Measurements from ENCODE around the gene TRAPPC11.
A peak's percentile ranks its signal among the peaks of the same experiment; 100 is the strongest.
"Not testable (repeated sequence)": the region's sequence is repeated elsewhere in the genome, so short reads cannot be mapped to it uniquely, and the experiment has no call there.

TRAPPC11 gene
- total RNA-seq = 50.7 to 152 (median 110) reads per million in 18 experiments

DNA sequence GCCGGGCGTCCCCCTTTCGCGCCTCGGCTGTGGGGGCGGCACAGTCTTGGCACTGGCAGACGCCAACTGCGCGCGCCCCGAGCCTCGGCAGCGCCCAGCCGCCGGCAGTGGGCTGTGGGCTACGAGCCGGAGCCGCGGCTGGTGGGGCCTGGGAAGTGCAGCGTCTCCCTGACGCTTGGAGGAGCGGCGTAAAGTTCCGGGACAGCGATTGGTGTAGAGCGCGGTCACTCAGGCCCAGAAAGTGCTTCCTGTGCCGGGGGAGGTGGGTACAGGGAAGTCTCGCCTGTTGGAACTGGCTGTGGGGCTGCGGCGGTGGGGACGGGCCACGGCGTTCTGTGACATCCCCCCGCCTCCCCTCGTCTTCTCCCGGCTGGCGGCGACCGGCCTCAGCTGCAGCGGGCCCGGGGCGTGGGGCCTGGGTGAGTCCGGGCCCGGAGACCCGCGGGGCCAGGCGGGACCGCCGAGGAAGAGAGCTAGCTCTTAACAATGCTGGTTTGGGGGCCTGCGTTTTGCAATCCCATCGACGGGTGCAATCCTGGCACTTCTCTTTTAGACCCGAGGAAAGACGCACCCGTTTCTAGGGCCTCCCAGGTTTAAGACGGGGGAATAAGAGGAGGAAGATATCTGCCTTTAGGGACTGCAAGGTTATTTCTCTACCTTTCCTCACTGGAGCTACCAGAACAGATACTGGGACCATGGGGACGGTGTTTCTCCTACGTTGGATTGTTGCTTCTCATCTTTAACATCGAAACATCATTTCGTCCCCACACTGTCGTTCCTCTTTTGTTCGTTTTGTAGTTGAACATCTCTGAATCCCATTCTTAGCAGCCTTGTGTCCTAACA lies at the start of gene TRAPPC11, which contains the start of gene RWDD4:
Gene TRAPPC11 (plus strand): TSS at position 265 of the 843 bp plus-strand sequence. CDS start 4,575 bp downstream, outside the sequence.
Gene RWDD4 (minus strand): TSS at position 157 of the 843 bp plus-strand sequence. CDS start 233 bp downstream, outside the sequence.
- DNase-seq = peak; percentile 99 to 100

DNA sequence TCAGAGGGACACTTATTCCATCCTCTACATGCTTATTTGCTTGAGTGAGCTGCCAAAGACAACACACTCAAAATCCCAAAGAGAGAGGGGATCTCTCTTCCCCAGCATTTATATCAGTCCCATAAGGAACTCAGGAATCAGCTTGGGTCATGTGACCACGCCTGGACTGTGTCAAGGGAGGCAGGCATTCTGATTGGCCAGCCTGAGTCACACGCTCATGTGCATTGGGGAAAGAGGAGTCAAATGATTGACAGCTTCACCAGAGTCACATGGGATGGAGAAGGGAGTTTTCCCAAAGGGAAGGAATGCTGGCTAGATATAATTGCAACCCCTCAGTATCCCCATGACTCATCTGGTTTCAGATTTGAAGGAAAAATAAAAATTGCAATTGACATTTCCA lies 49.1 kb upstream of the TRAPPC11 start:
- no peak for DNase-seq

DNA sequence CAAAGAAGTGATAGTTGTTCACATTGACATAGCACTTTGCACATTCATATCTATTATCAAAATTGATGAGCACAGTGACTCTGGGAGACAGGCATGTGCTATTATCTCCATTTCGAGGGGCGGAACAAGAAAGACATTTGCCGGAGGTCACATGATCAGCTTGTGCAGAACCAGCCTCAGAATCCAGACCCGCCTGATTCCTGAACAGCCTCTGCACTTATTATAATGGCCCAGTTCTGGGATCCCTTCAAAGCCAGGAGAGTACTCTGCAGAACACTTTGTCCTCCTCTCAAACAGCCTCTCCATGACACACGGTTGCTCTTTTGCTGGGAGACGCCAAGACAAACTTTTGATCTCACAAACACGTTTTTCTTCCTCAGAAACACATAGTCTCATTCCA lies 48.5 kb upstream of the TRAPPC11 start:
- no peak for DNase-seq

DNA sequence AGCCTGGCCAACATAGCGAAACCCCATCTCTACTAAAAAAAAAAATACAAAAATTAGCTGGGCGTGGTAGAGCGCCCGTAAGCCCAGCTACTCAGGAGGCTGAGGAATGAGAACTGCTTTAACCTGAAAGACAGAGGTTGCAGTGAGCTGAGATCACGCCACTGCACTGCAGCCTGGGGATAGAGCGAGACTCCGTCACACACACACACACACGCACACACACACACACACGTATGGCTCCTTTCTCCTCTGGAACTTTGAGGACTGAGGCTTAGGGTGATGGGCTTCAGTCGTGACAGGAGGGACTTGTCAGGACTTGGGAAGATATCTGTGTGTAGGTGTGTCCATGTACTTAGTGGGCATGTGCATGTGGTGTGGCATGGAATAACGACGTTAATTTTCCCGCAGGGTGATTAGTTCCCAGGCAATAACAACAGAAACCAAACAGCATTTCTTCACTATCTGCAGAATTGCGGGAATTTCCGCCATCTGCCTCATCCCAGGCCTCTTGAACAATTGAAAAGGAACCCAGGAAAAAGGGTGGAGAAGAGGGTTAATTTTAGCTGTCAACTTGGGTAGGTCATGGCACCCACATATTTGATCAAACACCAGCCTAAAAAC lies 47.8 kb upstream of the TRAPPC11 start:
- no peak for DNase-seq

DNA sequence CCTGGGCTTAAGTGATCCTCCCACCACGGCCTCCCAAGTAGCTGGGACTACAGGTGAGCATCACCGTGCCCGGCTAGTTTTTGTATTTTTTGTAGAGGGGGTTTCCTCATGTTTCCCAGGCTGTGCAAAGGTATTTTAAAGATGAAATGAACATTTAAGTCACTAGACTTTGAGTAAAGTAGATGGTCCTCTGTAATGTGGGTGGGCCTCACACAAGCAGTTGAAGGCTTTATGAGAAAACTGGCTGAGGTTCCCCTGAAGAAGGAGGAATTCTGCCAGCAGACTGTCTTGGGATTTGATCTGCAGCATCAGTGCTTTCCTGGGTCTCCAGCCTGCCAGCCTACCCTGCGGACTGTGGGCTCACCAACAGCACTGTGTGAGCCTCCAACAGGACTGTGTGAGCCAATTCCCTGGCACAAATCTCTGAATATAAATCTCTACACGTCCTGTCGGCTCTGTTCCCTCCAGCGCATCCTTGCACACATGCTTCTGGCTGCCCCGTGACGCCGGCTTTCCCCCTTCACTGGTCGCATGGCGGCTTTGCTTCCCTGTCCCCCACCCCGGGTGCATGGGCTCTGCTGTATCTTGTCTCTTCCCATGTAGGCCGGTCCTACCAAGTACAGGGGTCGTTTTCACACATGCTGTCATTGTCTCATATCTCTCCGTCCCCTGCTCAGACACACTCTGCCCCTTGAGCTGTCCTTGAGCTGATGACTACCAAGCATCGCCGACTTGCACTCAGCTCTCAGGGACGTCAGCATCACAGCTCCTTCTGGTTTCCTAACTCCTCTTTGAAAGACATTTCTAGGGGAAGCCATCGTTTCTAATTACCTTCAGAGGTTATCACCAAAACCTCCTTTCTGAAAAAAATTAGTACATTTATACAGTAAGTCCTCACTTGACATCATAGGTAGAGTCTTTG lies 46.5 kb upstream of the TRAPPC11 start:
- no peak for DNase-seq

DNA sequence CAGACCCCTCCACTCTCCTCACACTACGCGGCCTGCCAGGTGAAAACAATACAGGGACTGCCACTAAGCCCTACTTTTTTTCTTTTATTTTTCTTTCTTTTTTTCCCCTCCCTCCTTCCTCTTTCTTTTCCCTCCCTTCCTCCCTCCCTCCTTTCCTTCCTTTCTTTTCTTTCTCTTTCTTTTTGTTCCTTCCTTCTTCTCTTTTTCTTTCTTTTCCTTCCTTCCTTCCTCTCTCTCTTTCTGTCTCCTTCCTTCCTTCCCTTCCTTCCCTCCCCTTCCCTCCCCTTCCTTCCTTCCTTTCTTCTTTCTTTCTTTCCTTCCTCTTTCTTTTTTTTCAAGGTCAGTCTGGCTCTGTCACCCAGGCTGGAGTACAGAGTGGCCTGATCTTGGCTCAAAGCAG lies 42.0 kb upstream of the TRAPPC11 start:
- DNase-seq = no peak

DNA sequence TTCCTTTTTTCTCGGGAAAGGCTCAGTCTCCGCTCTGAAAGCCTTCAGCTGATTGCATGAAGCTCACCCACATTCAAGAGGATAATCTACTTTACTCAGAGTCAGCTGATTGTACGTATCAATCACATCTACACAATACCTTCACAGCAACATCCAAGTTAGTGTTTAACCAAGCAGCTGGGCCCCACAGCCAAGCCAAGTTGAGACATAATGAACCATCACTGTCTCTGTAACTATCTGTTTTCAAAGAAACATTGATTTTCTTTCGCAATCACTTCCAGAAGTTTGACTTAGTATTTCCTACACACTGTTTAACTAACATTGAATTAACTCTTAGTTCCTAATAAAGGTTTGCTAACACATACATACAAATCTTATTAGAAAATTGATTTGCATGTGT lies 40.4 kb upstream of the TRAPPC11 start:
- no peak for DNase-seq

DNA sequence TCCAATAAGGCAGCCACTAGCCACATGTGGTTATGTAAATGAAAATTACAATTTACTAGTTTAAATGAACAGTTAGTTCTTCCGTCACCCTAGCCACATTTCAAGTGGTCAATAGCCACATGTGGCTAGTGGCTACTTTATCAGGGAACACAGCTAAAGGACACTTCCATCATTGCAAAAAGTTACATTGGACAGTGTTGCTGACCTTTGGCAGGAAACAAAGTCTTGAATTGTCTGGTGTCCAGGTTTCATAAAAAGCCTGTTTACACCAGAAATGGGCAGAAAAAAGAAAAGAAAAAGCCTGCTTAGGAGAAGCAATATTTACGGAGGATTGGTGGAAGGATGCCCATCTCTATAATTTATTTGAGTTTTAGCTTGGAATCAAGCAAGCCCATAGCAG lies 38.7 kb upstream of the TRAPPC11 start:
- no peak for DNase-seq

DNA sequence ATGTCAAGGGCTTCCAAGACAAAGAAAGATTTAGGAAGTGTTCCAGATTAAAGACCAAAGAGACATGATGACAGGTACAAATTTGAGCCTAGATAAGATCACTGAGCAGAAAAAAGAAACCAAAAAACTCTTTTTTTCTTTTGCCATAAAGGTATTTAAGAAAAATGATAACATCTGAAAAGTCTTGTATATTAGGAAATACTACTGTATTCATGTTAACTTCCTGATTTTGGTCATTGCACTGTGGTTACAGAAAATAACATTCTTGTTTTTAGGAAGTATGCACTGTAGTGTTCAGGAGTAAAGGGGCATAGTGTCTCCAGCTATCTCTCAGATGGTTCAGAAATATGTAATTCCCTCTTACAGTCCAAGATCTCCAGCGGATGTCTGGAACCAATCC lies 37.2 kb upstream of the TRAPPC11 start:
- peak; percentile 36 to 79 for DNase-seq

DNA sequence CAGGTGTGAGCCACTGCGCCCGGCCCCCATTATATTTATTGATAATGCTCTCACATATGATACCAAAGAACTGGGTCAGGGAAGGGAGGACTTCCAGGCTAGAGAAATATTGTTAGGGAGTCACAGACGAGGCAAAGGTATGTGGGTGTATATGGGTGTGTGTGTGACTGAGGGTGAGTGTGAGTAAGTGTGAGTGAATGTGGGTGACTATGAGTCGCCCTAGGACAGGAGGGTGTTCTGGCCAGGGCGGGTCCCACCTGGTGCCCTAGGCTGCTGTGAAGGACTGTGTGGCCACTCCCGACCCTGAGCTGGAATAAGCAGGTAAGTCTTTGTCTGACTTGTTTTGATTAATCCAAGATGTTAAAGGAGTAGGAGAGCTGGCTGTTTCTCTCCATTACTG lies 34.5 kb upstream of the TRAPPC11 start:
- no peak for DNase-seq

DNA sequence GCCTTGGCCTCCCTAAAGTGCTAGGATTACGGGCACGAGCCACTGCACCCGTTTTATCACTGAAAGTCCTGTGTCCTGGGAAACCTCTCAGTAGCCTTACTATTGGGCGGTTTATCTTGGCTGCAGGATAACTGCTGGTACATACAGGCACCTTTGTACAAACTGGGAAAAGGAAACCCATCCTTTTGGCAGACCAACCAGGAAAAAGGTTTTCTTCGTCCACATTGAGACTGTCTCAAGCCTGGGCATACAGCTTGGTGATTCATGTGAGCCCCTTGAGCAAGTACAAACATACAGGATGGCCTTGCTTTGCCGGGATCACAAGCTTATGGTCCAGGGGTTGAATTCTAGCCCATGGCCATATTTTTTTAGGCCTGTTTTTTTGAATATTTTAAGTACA lies 32.9 kb upstream of the TRAPPC11 start:
- no peak for DNase-seq

DNA sequence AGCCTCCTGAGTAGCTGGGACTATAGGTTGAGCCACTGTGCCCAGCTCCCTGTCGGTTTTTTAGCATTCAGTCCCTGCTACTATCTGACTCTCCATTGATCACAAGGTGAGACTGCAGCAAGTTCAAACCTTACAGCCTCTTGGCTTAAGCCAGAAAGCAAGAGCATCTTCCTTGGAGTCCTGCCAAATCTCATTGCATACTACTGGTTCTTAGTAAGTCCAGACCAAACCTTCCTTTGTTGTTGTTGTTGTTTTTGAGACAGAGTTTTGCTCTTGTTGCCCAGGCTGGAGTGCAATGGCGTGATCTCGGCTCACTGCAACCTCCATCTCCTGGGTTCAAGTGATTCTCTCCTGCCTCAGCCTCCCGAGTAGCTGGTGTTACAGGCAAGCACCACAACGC lies 31.8 kb upstream of the TRAPPC11 start:
- DNase-seq = not testable (repeated sequence)

DNA sequence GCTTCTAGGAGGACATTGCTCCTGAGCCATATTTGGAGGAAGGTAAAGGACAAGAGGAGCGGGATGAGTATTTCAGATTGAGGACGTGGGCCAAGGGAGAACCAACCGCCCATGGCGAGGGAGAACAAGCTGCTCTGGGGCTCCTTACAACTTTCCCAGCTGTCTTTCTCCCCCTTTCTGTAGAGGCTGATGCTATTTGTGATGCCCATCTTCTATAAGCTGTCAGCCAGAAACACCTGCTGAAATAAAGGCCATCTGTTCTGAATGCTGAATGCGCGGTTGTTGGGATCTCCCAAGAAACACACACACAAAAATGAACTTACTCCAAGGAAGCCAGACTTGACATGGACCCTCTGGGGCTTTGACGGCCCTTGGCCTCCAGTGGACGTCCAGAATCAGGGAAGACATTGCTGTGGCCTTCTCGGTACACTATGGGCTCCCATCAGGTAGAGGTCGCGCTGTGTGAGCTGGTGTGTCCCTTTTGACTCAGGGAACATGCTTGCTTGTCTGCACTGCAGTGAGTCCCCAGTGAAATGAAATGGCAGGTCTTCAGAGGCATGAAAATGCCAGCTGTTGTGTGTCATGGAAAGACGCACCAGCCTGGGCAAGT lies 31.0 kb upstream of the TRAPPC11 start:
- DNase-seq = no peak

DNA sequence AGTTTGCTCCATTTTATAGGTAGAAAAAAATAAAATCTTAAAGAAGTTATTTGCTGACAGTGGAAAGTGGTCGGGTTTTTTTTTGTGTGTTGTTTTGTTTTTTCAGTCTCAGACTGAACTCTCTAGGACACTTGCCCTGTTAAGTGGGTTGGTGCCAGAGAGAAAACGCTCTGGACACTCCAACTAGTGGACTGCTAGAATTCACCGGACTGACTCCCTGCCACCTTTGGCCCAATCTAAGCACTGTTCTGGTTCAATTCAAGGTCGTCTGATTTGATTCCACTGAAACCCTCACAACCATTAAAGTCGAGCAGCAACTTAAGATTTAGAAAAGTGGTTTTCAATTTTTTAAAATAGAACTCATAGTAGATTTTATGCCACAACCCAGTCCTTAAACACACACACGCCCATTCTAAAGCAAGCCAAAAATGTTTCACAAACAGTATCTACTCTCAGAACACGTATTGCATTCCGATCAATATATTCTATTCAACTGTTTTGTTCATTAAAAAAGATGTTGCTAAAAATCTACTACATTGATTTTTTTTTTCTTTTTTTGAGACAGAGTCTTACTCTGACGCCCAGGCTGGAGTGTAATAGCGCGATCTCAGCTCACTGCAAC lies 27.4 kb upstream of the TRAPPC11 start:
- no peak for DNase-seq

DNA sequence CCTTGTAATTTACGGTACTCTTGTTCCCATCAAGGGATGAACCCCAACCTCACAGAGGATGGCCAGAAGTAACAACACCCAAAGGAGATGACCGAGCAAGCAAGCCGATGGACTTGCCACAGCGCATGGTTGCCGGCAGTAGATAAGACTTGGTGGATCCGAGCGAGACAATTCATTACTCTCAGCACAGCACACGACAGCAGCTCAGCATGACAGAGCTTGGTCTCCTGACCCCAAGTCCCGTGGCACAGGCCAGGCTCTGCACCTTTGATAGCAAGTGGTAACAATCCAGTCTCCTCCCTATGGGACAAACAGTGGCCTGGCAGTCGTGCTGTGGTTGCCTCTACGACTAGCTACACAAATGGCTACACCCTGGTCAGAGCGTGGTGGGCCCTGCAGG lies 26.4 kb upstream of the TRAPPC11 start:
- DNase-seq = no peak

DNA sequence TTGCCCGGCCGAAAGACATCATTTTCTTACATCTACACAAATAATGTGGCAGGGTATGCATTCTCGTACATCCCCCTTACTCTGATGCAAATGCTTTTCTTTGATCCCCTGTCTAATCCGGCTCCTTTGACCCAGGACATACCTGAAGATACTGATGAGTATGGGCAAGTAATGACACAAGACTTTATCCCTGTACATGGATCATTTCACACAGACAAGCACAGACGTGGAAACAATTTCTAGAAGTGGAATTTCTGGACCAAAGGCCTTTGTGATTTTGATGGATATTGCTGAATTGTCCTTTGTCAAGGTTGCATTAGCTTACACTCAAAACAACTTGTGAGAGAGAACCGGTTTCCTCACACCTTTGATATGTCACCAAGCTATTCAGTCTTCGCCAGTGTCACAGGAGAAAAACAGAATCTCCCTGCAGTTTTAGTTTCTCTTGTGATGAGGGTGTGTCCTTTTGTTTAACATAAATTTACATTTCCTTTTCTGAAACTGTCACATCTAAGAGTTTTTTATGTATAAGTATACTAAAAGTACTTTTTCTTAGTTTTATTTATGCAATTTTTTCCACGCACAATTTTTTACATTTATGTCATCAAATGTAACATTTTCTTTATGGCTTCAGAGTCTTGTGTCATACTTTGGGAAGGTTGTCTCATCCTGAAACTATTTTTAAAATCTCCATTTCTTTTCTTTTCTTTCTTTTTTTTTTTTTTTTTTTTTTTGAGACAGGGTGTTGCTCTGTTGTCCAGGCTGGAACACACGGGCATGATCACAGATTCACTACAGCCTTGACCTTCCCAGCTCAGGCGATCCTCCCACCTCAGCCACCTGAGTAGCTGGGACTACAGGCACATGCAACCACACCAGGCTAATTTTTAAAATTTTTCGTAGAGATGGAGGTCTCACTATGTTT lies 25.4 kb upstream of the TRAPPC11 start:
- no peak for DNase-seq

DNA sequence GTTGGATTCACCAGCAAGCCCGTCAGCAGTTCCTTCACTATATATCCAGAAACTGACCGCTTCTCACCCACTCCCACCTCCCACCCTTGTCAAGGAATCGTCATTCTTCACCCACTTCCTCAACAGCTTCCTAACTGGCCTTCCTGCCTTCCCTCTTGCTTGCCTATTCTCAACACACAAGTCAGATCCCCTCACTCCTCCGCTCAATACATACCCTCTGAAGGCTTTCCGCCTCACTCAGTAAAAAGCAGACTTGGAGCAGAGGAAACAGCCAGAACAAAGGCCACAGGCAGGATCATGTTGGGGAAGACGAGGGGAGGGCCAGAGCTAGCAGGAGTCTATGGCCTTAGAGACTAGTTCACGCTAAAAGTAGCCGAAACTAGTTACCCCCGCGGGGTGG lies 23.8 kb upstream of the TRAPPC11 start:
- peak; percentile 7 to 58 for DNase-seq

DNA sequence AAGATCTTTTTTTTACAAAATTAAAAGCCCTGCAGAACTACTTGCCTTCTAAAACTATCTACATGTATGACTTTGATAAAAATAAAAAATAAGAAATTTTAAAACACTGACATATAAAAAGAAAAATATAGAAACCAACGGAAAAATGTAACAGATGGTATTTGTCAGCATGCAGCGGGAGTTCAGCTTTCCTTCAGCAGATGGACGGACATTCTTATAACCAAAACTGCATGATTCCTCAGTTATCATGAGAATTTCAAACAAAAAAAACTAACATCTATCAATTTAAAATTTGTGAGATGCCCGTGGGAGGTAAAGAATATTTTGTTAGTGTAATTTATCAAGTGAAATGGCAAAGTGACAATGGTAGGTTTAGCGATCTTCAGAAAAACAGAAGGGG lies 23.4 kb upstream of the TRAPPC11 start:
- DNase-seq = no peak

DNA sequence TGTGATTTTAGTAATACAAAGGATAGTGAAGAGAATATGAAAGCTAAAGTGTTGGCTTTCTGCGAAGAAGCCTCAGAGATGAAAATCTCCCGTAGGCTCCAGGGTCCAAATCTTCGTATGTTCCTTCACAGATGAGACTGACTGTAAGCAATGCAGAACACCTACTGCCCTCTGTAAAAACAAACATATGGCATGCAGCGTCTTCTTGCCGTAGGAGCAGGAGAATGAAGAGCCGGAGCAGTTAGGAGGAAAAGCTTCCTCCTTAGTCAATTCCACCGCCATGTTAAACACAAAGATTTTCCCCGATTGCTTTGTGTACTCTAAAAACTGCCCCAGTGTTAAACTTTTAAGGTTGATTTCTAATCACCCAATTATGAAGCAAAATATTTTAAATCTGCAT lies 22.6 kb upstream of the TRAPPC11 start:
- DNase-seq = no peak

DNA sequence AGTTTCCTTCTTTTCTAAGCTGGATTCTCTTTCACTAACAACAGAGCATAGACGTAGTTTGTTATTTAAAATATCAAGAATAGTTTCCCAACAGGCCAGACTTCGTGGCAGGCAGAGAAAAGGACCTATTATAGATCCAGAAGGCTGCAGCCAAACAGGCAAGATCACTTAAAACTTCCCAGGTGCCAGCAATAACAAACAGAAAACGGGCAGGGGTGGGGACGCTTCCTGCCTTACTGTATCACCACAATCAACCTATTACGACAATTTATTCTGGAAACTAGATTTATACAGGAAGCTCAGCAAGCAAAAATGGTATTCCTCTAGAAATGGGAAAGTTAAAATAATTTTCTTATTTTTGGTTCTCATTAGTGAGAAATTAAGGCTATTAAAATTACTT lies 22.2 kb upstream of the TRAPPC11 start:
- DNase-seq = no peak

DNA sequence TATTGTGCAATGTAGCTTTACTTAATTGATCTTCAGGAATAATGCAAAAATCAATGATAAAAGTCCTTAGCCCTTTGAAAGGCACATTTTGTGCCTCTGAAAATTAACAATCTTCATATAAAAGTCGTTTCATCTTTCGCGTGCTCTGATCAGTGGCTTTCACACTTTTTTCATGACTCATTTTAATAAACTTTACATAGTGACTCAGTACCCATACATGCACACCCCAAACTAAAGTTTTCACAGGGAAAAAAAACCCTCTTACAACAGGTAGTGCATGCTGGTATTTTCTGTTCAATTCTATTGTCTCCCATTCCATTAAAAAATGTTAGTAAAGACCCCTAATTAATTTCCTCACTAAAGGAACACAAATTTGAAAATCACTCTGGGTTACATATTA lies 21.6 kb upstream of the TRAPPC11 start:
- DNase-seq = no peak

All from inflammatory macrophage (primary cell).